Right lobe of liver (tissue), 6 donors: Measurements from ENCODE around the gene PNLIPRP2. TPM values are rescaled to one million over a fixed set of nuclear protein-coding genes. Genes with fewer than 3 reads are reported as not detected.

ENCODE experiments used
- ATAC-seq, 4 donors: fragments of 200-7000 bp; cut with Tn5 transposase; one replicate each; pipeline ENCODE4 v1.9.1; 2020; ENCODE audit warnings: mild to moderate bottlenecking in 4 of 4, moderate library complexity in 4 of 4
- DNase-seq, 3 donors: peaks; one replicate each; pipeline ENCODE4 v3.0.0-alpha.2; 2020
- H3K27ac ChIP-seq, 3 donors: fragments of 200-600 bp; one replicate each; pipeline ENCODE4 v1.8.0; 2022
- H3K27me3 ChIP-seq, 2 donors: fragments of 200-600 bp; one replicate each; pipeline ENCODE4 v1.8.0; 2022
- H3K36me3 ChIP-seq, 4 donors: fragments of 200-600 bp; sonication (generic) in 1 of 4; one replicate each; pipeline versions ENCODE4 v1.5.1 to v1.8.0; 2017 to 2022; ENCODE audit warnings: control low read depth in 1 of 4
- H3K4me1 ChIP-seq, 4 donors: fragments of 200-600 bp; sonication (generic) in 1 of 4; one replicate each; pipeline versions ENCODE4 v1.5.1 to v1.8.0; 2017 to 2022; ENCODE audit warnings: control low read depth in 1 of 4
- H3K4me3 ChIP-seq, 3 donors: fragments of 200-600 bp; one replicate each; pipeline ENCODE4 v1.8.0; 2022
- H3K9me3 ChIP-seq, 4 donors: fragments of 200-600 bp; sonication (generic) in 1 of 4; one replicate each; pipeline versions ENCODE4 v1.5.1 to v1.8.0; 2017 to 2022; ENCODE audit warnings: control low read depth in 1 of 4
- POLR2A ChIP-seq: fragments of 450-650 bp; IDR thresholded peaks from one replicate; pipeline ENCODE4 v1.6.1; 2017; ENCODE audit warnings: antibody characterized with exemption, mild to moderate bottlenecking
- WGBS: methylation state at CpG from one replicate; pipeline ENCODE4 v1.1.6; 2018; ENCODE audit warnings: low coverage, low lambda C conversion rate; ENCODE audit not compliant: insufficient coverage; ENCODE audit errors: missing lambda C conversion rate; 5-methylcytosine and 5-hydroxymethylcytosine counted together
- intact Hi-C, 2 donors: fragments of 100-400 bp; cut with DNase I; formaldehyde crosslinking; loops; one replicate each; pipeline versions ENCODE4 v1.11.2 to v1.14.1; 2022
- total RNA-seq, 6 experiments: library from RNA; depleted of rRNA in 2 of 6; stranded (reverse); fragments of >200 nt in 2 of 6; fragmentation: NEBNext Ultra II Directional in 3 of 6; extraction: Animal tissue kit (Norgen Biotek cat#: 25700) in 3 of 6; gene quantifications; one replicate each; pipeline versions ENCODE4 v1.1.0 to v1.2.4, GENCODE V29; 2016 to 2023
- TF ChIP-seq, protein P1 (sequence below), 4 donors: fragments of 200-600 bp in 3 of 4; fragments of 450-650 bp in 1 of 4; IDR thresholded peaks; one replicate each; pipeline versions ENCODE4 v1.5.1 to v1.8.0; 2016 to 2022; ENCODE audit warnings: antibody characterized with exemption in 4 of 4, mild to moderate bottlenecking in 2 of 4
- donor health status: DM: no; HTN: yes; CAD: no.
- donor health status: DM: no; HTN: no; CAD: no.
- donor health status: DM: no; HTN: no; CAD: no.
- donor health status: DM: no; HTN: yes; CAD: no.
- donor health status: DM: no; HTN: yes; CAD: no.

PNLIPRP2 gene
- total RNA-seq, 6 experiments from 2014 or later, result not detected

GRCh38 chr10:116626815-116627214 lies 6.1 kb downstream of the PNLIPRP2 start:
- no peak for DNase-seq
- Histone ChIP-seq H3K27ac (no peak overlapping the region), H3K4me3 (no peak overlapping the region), H3K9me3 (no peaks in the 10 kb centered on the region), H3K27me3 (no peaks in the 10 kb centered on the region), H3K4me1 (no peaks in the 10 kb centered on the region), H3K36me3 (no peaks in the 10 kb centered on the region)
- 24% methylated on average over 5 of the region's 9 CpGs for WGBS
- no peak for ATAC-seq
- intact Hi-C loops, result no loop called here
- TF ChIP-seq POLR2A, result no peak
- TF ChIP-seq, protein P1, sequence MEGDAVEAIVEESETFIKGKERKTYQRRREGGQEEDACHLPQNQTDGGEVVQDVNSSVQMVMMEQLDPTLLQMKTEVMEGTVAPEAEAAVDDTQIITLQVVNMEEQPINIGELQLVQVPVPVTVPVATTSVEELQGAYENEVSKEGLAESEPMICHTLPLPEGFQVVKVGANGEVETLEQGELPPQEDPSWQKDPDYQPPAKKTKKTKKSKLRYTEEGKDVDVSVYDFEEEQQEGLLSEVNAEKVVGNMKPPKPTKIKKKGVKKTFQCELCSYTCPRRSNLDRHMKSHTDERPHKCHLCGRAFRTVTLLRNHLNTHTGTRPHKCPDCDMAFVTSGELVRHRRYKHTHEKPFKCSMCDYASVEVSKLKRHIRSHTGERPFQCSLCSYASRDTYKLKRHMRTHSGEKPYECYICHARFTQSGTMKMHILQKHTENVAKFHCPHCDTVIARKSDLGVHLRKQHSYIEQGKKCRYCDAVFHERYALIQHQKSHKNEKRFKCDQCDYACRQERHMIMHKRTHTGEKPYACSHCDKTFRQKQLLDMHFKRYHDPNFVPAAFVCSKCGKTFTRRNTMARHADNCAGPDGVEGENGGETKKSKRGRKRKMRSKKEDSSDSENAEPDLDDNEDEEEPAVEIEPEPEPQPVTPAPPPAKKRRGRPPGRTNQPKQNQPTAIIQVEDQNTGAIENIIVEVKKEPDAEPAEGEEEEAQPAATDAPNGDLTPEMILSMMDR (IDR thresholded peaks at IDR 0.05), result no peak

GRCh38 chr10:116627386-116627933 lies 6.7 kb downstream of the PNLIPRP2 start:
- H3K9me3 ChIP-seq, result no peaks in the 10 kb centered on the region
- peak in 1 of 3 donors; percentile 34 for DNase-seq
- no peaks in the 10 kb centered on the region for H3K4me1 ChIP-seq
- intact Hi-C loops, result no loop called here
- no peak overlapping the region for H3K27ac ChIP-seq
- 5% methylated on average over 21 of the region's 49 CpGs for WGBS
- H3K27me3 ChIP-seq, result no peaks in the 10 kb centered on the region
- H3K36me3 ChIP-seq, result no peaks in the 10 kb centered on the region
- H3K4me3 ChIP-seq, result no peak overlapping the region
- TF ChIP-seq, protein P1 (IDR thresholded peaks at IDR 0.05), result peak in 3 of 4 donors; percentile 33 to 45 (median 42)
- no peak for TF ChIP-seq POLR2A
- ATAC-seq, result peak; percentile 21 to 77 (median 61)

- H3K27me3 ChIP-seq, result no peaks in the 10 kb centered on the region
- DNase-seq (no peak), ATAC-seq (no peak)
- no peak overlapping the region for H3K4me3 ChIP-seq
- intact Hi-C loops, result no loop called here
- no peak overlapping the region for H3K27ac ChIP-seq
- H3K36me3 ChIP-seq, result no peaks in the 10 kb centered on the region
- H3K9me3 ChIP-seq, result no peaks in the 10 kb centered on the region
- WGBS, result 72% methylated on average over 4 of the region's 4 CpGs
- TF ChIP-seq POLR2A, result no peak
- TF ChIP-seq, protein P1 (IDR thresholded peaks at IDR 0.05), result no peak
- H3K4me1 ChIP-seq, result no peaks in the 10 kb centered on the region
Measured at GRCh38 chr10:116629340-116629739, 8.6 kb downstream of the PNLIPRP2 start.

GRCh38 chr10:116630020-116630419 lies 9.3 kb downstream of the PNLIPRP2 start:
- ATAC-seq, result no peak
- no peak for DNase-seq

More at GRCh38 chr10:116630020-116630419, 9.3 kb downstream of the PNLIPRP2 start:
- no peak for TF ChIP-seq POLR2A
- TF ChIP-seq, protein P1 (IDR thresholded peaks at IDR 0.05), result no peak
- Histone ChIP-seq H3K9me3 (no peaks in the 10 kb centered on the region), H3K4me1 (no peaks in the 10 kb centered on the region), H3K4me3 (no peak overlapping the region), H3K27ac (no peak overlapping the region), H3K27me3 (no peaks in the 10 kb centered on the region), H3K36me3 (no peaks in the 10 kb centered on the region)
- 43% methylated on average over 2 of the region's 2 CpGs for WGBS
- intact Hi-C loops, result no loop called here
